ENCODE data around the gene RWDD1.

Gene RWDD1

DNA sequence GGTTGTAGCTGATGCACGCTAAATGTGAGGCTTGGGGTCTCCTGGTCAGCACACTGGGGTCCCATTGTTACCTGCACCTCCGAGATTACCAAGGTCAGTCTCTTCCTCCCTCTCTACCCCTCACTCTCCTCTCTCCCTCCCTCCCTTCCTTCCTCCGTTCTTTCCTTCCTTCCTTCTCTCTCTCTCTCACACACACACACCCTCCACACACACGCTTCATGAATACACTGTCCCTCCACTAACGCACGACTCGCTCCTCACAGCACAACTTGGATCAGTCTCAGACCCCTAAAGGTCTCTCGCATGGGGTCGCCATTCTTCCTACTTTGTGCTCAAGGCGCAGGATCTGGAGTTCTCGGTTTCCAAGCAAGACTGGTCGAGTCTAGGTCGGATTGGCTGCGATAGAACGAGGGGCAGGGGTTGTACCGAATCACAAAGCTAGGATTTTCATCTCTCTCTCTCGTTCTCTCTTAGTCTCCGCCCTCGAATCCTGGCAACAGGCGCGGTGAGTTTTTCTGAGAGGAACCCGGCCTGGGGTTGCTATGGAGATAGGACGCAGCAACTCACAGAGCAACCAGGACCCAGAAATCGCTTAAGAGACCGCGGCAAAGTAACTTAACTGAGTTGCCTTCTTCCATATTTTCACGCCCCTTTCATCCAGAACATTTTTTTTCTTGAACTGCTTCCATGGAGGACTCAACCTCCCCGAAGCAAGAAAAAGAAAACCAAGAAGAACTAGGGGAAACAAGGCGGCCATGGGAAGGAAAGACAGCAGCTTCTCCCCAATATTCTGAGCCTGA is 44.8 kb downstream of the RWDD1 start, which contains the start of gene RSPH4A:
RSPH4A (plus strand) TSS at position 543 of the 800 bp plus-strand sequence; CDS start at position 688, 145 bp downstream.
- peak; percentile 95 for DNase-seq

DNA sequence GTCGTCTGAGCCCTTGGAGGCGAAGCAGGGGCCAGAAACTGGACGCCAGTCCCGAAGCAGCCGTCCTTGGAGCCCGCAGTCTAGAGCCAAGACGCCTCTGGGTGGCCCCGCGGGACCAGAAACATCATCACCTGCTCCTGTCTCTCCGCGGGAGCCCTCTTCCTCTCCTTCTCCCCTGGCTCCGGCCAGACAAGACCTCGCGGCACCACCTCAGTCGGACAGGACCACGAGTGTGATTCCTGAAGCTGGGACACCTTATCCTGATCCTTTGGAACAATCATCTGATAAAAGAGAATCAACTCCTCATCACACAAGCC is 45.4 kb downstream of the RWDD1 start:
- DNase-seq: no peak

DNA sequence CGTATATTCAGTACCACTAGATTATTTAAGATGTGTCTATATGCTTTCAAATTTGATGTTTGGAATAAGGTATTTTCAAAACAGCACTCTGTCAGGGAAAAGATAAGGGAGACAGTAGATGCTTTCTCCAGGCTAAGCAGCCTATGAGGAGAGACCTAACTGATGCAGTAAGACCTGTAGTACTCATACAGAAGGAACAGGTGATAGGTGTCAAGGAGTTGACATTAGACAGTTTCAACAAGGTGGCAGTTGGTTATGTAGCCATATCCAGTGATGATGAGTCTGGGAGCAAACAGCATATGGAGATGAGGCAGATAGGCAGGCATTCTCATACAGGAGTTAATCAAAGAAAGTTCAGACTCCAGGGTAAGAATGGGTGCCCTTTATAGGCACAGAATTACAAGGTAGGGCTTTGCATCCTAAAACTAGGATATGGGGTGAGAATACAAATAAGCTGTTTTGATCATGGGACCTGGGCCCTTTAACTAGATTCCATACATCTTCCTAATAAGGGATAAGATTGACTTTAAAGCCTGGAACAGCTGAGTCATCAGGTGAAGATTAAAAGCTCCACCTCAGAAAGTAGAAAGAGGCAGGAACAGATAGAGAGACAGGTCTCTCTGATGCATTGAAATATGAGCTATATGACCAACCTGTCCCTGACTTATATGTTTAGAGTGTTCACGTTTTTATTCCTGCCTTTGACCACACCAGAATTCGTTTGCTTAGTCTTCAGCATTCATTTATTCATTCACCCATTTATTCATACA is 52.9 kb downstream of the RWDD1 start:
- no peak for DNase-seq

DNA sequence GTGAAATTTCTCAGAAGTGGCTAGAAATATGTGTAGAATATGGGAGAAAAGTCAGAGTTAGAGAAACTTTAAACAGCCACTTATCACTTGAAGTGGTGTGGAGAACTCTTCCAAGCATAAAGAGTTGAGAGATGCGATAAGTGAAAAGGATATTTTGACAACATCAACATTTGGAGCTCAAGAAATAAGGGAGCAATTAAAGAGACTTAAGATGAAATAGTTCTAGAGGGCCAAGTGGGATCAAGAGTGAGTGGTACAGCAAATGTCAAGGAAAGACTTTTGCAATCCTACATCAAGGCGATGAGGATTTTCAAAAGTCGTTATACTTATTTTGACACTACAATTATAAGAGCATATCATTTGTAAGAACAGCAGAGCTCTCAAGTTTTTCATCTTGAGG is 54.6 kb downstream of the RWDD1 start:
- DNase-seq: no peak

DNA sequence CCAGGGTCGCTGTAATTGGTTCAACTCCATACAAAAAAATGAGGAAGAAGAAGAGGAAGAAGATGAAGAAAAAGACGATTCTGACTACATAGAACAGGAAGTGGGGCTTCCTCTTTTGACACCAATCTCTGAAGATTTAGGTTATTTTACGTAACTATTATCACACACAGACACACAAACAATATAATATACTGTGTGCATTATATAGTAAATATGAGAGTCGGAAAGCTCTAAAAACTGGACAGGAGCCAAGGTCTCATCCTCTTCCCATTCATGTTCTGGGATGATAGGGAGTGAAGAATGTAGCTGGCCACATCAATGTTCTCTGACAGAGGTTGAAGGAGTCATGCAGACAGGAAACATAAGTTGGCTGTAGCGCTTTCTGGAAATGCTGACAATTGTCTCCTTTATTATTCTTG is 58.3 kb downstream of the RWDD1 start:
- no peak for DNase-seq

DNA sequence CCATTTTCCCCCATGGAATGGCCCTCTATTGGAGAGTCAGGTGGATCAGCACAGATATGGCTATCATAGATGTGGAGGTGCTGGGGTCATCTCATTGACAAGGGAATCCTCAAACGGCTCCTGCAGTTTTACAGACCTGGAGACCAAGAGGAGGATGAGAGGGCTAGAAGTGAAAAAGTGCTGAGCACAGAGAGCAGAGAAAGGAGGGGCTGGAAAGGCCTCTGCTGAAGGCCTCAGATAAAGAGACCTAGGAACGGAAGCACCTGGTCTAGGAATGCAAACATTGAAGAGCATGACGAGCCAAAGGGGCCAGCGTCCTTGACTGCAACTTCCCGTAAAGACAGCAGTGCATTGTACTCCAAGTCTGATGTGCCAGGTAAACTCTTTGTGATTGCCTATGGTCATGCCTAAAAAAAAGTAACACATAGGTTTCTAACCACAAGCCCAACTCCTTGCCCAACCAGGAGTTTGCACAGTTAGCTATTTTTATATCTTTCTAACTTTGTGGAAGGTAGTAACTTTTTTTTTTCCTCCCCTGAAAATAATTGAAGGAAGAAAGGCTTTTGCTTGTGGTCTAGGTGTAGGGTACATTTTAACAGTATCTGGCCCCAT is 60.2 kb downstream of the RWDD1 start:
- no peak for DNase-seq

DNA sequence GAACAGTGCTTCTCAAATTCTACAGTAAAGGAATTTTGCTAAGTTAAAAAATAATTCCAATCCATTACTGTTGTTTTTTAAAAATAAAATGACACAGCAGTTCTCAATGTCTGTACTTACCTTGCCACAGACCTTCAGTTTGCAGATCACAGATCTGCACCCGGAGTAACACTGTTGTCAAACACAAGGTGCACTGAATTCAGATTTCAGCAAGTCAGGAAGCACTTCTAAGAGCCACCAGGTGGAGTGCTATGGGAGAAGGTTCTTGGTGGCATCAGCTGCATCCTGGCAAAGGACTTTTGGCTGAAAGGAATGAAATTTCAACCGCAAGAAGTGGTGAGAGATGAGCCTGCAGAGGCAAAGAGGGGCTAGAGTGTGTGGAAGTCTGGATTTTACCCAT is 62.4 kb downstream of the RWDD1 start:
- DNase-seq: no peak

Data from amniotic stem cell (primary cell).